BJ (cell line): ENCODE results near the gene ZYG11B. TPM values are rescaled to one million over a fixed set of nuclear protein-coding genes. Genes with fewer than 3 reads are reported as not detected.

ENCODE experiments used
- CTCF ChIA-PET: fragments of 350-600 bp; formaldehyde crosslinking; extraction: SDS; loops from one replicate; lab custom pipeline; 2021; ENCODE audit warnings: antibody characterized with exemption, inconsistent platforms; lab: Yijun Ruan, JAX
- POLR2A ChIA-PET: fragments of 300-600 bp; sonication (Branson Sonifier 250); formaldehyde crosslinking; extraction: SDS; loops from one replicate; lab custom pipeline; 2021; ENCODE audit warnings: antibody characterized with exemption; lab: Charles Lee
- DNase-seq: peaks from one replicate; pipeline ENCODE4 v3.0.0-alpha.2; 2011; ENCODE audit warnings: low read depth
- H3K27me3 ChIP-seq: 2 replicates; pipeline ENCODE4 v1.6.0; 2011; ENCODE audit warnings: low read length; ENCODE audit not compliant: control insufficient read depth, insufficient read depth
- H3K36me3 ChIP-seq: 2 replicates; pipeline ENCODE4 v1.5.1; 2011; ENCODE audit warnings: low read length; ENCODE audit not compliant: control insufficient read depth, insufficient read depth
- H3K4me3 ChIP-seq: 2 replicates; pipeline ENCODE4 v1.5.1; 2011; ENCODE audit warnings: low read depth, mild to moderate bottlenecking, control low read depth, low read length
- polyA minus RNA-seq: library from RNA; depleted of rRNA, polyadenylated mRNA; stranded (reverse); fragments of >200 nt; gene quantifications from 2 replicates; pipeline ENCODE4 v1.2.3, GENCODE V29; 2011; rRNA and poly(A)+ RNA removed
- polyA plus RNA-seq: library from polyadenylated mRNA; depleted of rRNA; stranded (reverse); fragments of >200 nt; gene quantifications from 2 replicates; pipeline ENCODE4 v1.2.3, GENCODE V29; 2011; rRNA removed
- TF ChIP-seq, protein P1 (sequence below): IDR thresholded peaks from 2 replicates; pipeline ENCODE4 v1.5.1; 2011; ENCODE audit warnings: low read depth, mild to moderate bottlenecking, control low read depth, inconsistent platforms, low read length, moderate library complexity; ENCODE audit not compliant: insufficient read depth

ZYG11B gene
- polyA plus RNA-seq, result 19.0 and 26.8 TPM in 2 replicates
- 29.5 and 36.3 TPM in 2 replicates for polyA minus RNA-seq

- TF ChIP-seq, protein P1, sequence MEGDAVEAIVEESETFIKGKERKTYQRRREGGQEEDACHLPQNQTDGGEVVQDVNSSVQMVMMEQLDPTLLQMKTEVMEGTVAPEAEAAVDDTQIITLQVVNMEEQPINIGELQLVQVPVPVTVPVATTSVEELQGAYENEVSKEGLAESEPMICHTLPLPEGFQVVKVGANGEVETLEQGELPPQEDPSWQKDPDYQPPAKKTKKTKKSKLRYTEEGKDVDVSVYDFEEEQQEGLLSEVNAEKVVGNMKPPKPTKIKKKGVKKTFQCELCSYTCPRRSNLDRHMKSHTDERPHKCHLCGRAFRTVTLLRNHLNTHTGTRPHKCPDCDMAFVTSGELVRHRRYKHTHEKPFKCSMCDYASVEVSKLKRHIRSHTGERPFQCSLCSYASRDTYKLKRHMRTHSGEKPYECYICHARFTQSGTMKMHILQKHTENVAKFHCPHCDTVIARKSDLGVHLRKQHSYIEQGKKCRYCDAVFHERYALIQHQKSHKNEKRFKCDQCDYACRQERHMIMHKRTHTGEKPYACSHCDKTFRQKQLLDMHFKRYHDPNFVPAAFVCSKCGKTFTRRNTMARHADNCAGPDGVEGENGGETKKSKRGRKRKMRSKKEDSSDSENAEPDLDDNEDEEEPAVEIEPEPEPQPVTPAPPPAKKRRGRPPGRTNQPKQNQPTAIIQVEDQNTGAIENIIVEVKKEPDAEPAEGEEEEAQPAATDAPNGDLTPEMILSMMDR, result no peak
- Histone ChIP-seq H3K36me3 (no peaks in the 10 kb centered on the region), H3K27me3 (no peaks in the 10 kb centered on the region), H3K4me3 (peak within 1 kb of the TSS; percentile 92)
- DNase-seq, result peak; percentile 10
- POLR2A ChIA-PET, result no interaction called here
- CTCF ChIA-PET, result interaction anchor here (1.0 kb wide), 1 partner anchor 12 kb away, joined by 4 read pairs; no protein-coding TSS in a partner anchor
Observed at GRCh38 chr1:52726265-52727113, at the start of gene ZYG11B. Gene ZYG11B (plus strand): TSS chr1:52726453. CDS start chr1:52726654, 201 bp downstream.

DNA sequence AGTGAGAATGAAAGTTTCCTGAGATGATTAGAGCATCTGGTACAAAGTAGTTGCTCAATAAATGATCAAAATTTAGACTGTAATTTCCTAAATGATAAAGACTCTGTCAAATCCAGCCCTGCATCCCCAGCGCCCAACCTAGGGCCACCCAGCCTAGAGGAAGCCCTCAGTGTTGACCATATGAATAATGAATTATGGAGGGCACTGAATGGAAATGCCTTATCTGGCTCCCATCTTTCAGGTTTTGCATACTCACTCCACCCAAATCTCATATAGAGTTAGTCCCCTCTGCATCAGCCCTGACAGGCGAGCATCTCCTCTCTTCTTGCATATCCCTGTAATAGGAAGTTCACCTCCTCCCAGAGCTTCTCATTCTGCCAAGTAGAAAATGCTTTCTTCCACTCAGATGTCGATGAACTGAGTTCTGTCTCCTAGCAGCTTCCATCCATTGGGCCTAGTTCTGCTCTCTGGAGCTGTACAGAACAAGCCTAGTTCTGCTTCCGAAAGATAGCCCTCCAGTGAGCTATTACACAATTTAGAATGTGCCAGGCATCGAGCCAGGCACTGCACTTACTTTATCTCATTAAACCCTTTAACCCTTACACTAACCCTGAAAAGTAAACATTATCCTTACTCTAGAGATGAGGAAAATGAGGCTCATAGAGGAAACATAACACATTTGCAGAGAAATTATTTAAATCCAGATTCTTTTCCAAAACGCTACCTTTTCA is 49.0 kb upstream of the ZYG11B start:
- DNase-seq, result no peak
- H3K36me3 ChIP-seq, result no peaks in the 10 kb centered on the region
- POLR2A ChIA-PET, result interaction anchor here (0.6 kb wide), 1 partner anchor 577 kb away, joined by 3 read pairs; no protein-coding TSS in a partner anchor
- no peaks in the 10 kb centered on the region for H3K27me3 ChIP-seq
- H3K4me3 ChIP-seq, result no peak overlapping the region
- CTCF ChIA-PET, result interaction anchor here (3.9 kb wide), 1 partner anchor 8 kb away, joined by 14 read pairs; no protein-coding TSS in a partner anchor
- TF ChIP-seq, protein P1, result no peak

GRCh38 chr1:52679048-52679447 is 47.2 kb upstream of the ZYG11B start:
- TF ChIP-seq, protein P1, result no peak
- no peak overlapping the region for H3K4me3 ChIP-seq
- ChIA-PET POLR2A (no interaction called here), CTCF (no interaction called here)
- no peaks in the 10 kb centered on the region for H3K27me3 ChIP-seq
- no peak for DNase-seq
- no peaks in the 10 kb centered on the region for H3K36me3 ChIP-seq

GRCh38 chr1:52679498-52679897 is 46.8 kb upstream of the ZYG11B start:
- DNase-seq, result no peak
- POLR2A ChIA-PET, result no interaction called here

More at GRCh38 chr1:52679498-52679897, 46.8 kb upstream of the ZYG11B start:
- Histone ChIP-seq H3K27me3 (no peaks in the 10 kb centered on the region), H3K36me3 (no peaks in the 10 kb centered on the region), H3K4me3 (no peak overlapping the region)
- TF ChIP-seq, protein P1, result no peak
- CTCF ChIA-PET, result interaction anchor here (1.2 kb wide), 1 partner anchor 10 kb away, joined by 3 read pairs; no protein-coding TSS in a partner anchor
